Kidney (tissue), 14 donors: ENCODE results near the gene PGM1. TPM values are rescaled to one million over a fixed set of nuclear protein-coding genes. Genes with fewer than 3 reads are reported as not detected.

ENCODE experiments used
- DNase-seq, 5 donors: peaks; one replicate each; pipeline ENCODE4 v3.0.0-alpha.2; 2013 to 2020
- FAIRE-seq: peaks from 2 replicates; lab custom pipeline; 2012; peaks lifted over from hg19 to GRCh38; lab: Jason Lieb, UNC
- H3K27ac ChIP-seq, 2 donors: one replicate each; pipeline ENCODE4 v1.7.0; 2013; ENCODE audit warnings: low read depth in 2 of 2, low read length in 2 of 2, inconsistent platforms in 1 of 2
- H3K27me3 ChIP-seq: one replicate; pipeline ENCODE4 v1.7.1; 2013; ENCODE audit warnings: low read length, inconsistent platforms; ENCODE audit not compliant: control insufficient read depth, insufficient read depth
- H3K36me3 ChIP-seq, 3 donors: one replicate each; pipeline versions ENCODE4 v1.7.0 to v1.7.1; 2013; ENCODE audit warnings: low read length in 3 of 3, control low read depth in 1 of 3, inconsistent platforms in 1 of 3; ENCODE audit not compliant: insufficient read depth in 3 of 3, control insufficient read depth in 2 of 3
- H3K4me1 ChIP-seq, 3 donors: one replicate each; pipeline versions ENCODE4 v1.7.0 to v1.7.1; 2013; ENCODE audit warnings: low read length in 3 of 3, inconsistent platforms in 1 of 3, low read depth in 1 of 3; ENCODE audit not compliant: control insufficient read depth in 2 of 3, insufficient read depth in 2 of 3
- H3K4me3 ChIP-seq, 3 donors: one replicate each; pipeline versions ENCODE4 v1.7.0 to v1.8.1; 2013; ENCODE audit warnings: low read length in 3 of 3, control low read depth in 1 of 3, inconsistent platforms in 1 of 3
- H3K9ac ChIP-seq, 3 donors: one replicate each; pipeline versions ENCODE4 v1.7.0 to v1.7.1; 2013; ENCODE audit warnings: low read length in 3 of 3, control low read depth in 1 of 3, inconsistent platforms in 1 of 3
- H3K9me3 ChIP-seq, 3 donors: one replicate each; pipeline versions ENCODE4 v1.7.0 to v1.7.1; 2013; ENCODE audit warnings: low read length in 3 of 3, control low read depth in 1 of 3, inconsistent platforms in 1 of 3; ENCODE audit not compliant: control insufficient read depth in 2 of 3, insufficient read depth in 1 of 3
- CTCF ChIP-seq: IDR thresholded peaks from 3 replicates; pipeline ENCODE4 v1.5.1; 2012; ENCODE audit warnings: mild to moderate bottlenecking, moderate library complexity, borderline replicate concordance; ENCODE audit not compliant: insufficient read depth; ENCODE audit errors: extremely low read depth
- intact Hi-C: fragments of 100-400 bp; cut with DNase I; formaldehyde crosslinking; loops from one replicate; pipeline ENCODE4 v1.11.1; 2022
- polyA plus RNA-seq: library from polyadenylated mRNA; stranded (reverse); fragments of 350-450 nt; fragmentation: Illumina TruSeq; extraction: RNeasy Lipid Tissue Mini Kit (QIAGEN cat#74804); gene quantifications from one replicate; pipeline ENCODE4 v1.2.3, GENCODE V29; 2014; ENCODE audit warnings: low read depth, low replicate concordance; ENCODE audit not compliant: insufficient read depth
- total RNA-seq: library from RNA; stranded (reverse); fragmentation: NEBNext Ultra II Directional; extraction: Animal tissue kit (Norgen Biotek cat#: 25700); gene quantifications from one replicate; pipeline ENCODE4 v1.2.1, GENCODE V29; 2021
- donor health status: control.
- donor health status: control.
- donor health status: control.
- donor health status: control.
- donor health status: control.
- donor health status: DM: yes; HTN: yes; CAD: no.
- donor health status: Normal renal cell carcinoma (clear cell type).

PGM1 gene
- total and polyA plus RNA-seq, 2 donors from 2014 or later: 40.3 to 59.3 TPM

DNA sequence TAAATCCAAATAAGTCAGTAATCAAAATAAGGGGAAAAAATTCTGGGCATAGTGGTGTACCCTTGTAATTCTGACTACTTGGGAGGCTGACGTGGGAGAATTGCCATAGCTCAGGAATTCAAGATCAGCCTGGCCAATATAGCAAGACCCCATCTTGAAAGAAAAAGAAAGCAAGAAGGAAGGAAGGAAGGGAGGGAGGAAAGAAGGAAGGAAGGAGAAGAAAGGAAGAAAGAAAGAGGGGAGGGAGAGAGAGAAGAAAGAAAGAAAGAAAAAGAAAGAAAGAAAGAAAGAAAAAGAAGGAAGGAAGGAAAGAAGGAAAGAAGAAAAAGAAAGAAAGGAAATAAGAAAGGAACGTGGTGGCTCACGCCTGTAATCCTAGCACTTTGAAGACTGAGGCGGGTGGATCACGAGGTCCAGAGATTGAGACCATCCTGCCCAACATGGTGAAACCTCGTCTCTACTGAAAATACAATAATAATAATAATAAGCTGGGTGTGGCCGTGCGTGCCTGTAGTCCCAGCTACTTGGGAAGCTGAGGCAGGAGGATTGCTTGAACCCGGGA lies 116.1 kb downstream of the PGM1 start:
- no peaks in the 10 kb centered on the region for H3K9me3 ChIP-seq
- H3K27ac ChIP-seq: no peak overlapping the region
- H3K4me3 ChIP-seq: no peak overlapping the region
- H3K4me1 ChIP-seq: peaks cover 0 to 14% (median 9%) of the 10 kb centered on the region in 3 donors
- H3K9ac ChIP-seq: no peak overlapping the region
- FAIRE-seq (no peak), DNase-seq (no peak)
- no peaks in the 10 kb centered on the region for H3K27me3 ChIP-seq
- TF ChIP-seq CTCF: no peak
- H3K36me3 ChIP-seq: no peaks in the 10 kb centered on the region
- intact Hi-C loops: no loop called here

Other genes starting within 250 kb of the PGM1 start
- gene ALG6, start 225.8 kb upstream of the PGM1 start, total RNA-seq: 11.2 TPM
- gene ALG6, start 225.8 kb upstream of the PGM1 start, polyA plus RNA-seq: 10.2 TPM
- gene ITGB3BP, start 70.2 kb upstream of the PGM1 start, total RNA-seq: 27.2 TPM
- 29.1 TPM for gene ITGB3BP, start 70.2 kb upstream of the PGM1 start, polyA plus RNA-seq
- 9.6 TPM for gene EFCAB7, start 69.9 kb upstream of the PGM1 start, total RNA-seq
- gene EFCAB7, start 69.9 kb upstream of the PGM1 start, polyA plus RNA-seq: 5.1 TPM
- 8.0 TPM for gene ROR1, start 180.6 kb downstream of the PGM1 start, total RNA-seq
- gene ROR1, start 180.6 kb downstream of the PGM1 start, polyA plus RNA-seq: 0.77 TPM